ENCODE data around the gene DOCK3.
"Not testable (repeated sequence)": the region's sequence is repeated elsewhere in the genome, so short reads cannot be mapped to it uniquely, and the experiment has no call there.

DOCK3 gene

GRCh38 chr3:50816894-50817293, 142.2 kb downstream of the DOCK3 start:
- Histone ChIP-seq H3K27ac (no peak overlapping the region), H3K4me1 (no peaks in the 10 kb centered on the region), H3K9me3 (no peaks in the 10 kb centered on the region), H3K4me3 (no peak overlapping the region), H3K27me3 (peaks cover 0 to 3% of the 10 kb centered on the region in 2 donors), H3K36me3 (no peaks in the 10 kb centered on the region)
- intact Hi-C loops (cut with DNase I; ENCODE audit: low total_unique reads) = no loop called here
- TF ChIP-seq CTCF (IDR thresholded peaks at IDR 0.05) = no peak
- no peak for DNase-seq

- TF ChIP-seq CTCF (IDR thresholded peaks at IDR 0.05) = no peak
- Histone ChIP-seq H3K4me3 (no peak overlapping the region), H3K27ac (no peak overlapping the region), H3K4me1 (no peaks in the 10 kb centered on the region), H3K27me3 (peaks cover 0 to 3% of the 10 kb centered on the region in 2 donors), H3K9me3 (no peaks in the 10 kb centered on the region), H3K36me3 (no peaks in the 10 kb centered on the region)
- intact Hi-C loops (cut with DNase I; ENCODE audit: low total_unique reads) = no loop called here
- DNase-seq = no peak
Measured at GRCh38 chr3:50817756-50818529, 143.2 kb downstream of the DOCK3 start.

GRCh38 chr3:50819882-50820281, 145.2 kb downstream of the DOCK3 start:
- intact Hi-C loops (cut with DNase I; ENCODE audit: low total_unique reads) = no loop called here
- Histone ChIP-seq H3K9me3 (no peaks in the 10 kb centered on the region), H3K27ac (no peak overlapping the region), H3K36me3 (no peaks in the 10 kb centered on the region), H3K4me1 (no peaks in the 10 kb centered on the region), H3K27me3 (no peaks in the 10 kb centered on the region), H3K4me3 (no peak overlapping the region)
- no peak for TF ChIP-seq CTCF (IDR thresholded peaks at IDR 0.05)
- no peak for DNase-seq

GRCh38 chr3:50825841-50826240, 151.1 kb downstream of the DOCK3 start:
- Histone ChIP-seq H3K4me3 (no peak overlapping the region), H3K9me3 (no peaks in the 10 kb centered on the region), H3K4me1 (no peaks in the 10 kb centered on the region), H3K27ac (no peak overlapping the region), H3K36me3 (no peaks in the 10 kb centered on the region), H3K27me3 (no peaks in the 10 kb centered on the region)
- no peak for TF ChIP-seq CTCF (IDR thresholded peaks at IDR 0.05)
- intact Hi-C loops (cut with DNase I; ENCODE audit: low total_unique reads) = no loop called here
- no peak for DNase-seq

- Histone ChIP-seq H3K9me3 (no peaks in the 10 kb centered on the region), H3K4me3 (no peak overlapping the region), H3K36me3 (no peaks in the 10 kb centered on the region), H3K27ac (no peak overlapping the region), H3K27me3 (no peaks in the 10 kb centered on the region), H3K4me1 (no peaks in the 10 kb centered on the region)
- no peak for TF ChIP-seq CTCF (IDR thresholded peaks at IDR 0.05)
- intact Hi-C loops (cut with DNase I; ENCODE audit: low total_unique reads) = no loop called here
- no peak for DNase-seq
Measured at GRCh38 chr3:50830451-50830850, 155.7 kb downstream of the DOCK3 start.

GRCh38 chr3:50831009-50831408, 156.3 kb downstream of the DOCK3 start:
- H3K27me3 ChIP-seq; H3K27ac ChIP-seq; H3K9me3 ChIP-seq; H3K4me3 ChIP-seq; H3K4me1 ChIP-seq; H3K36me3 ChIP-seq; DNase-seq; intact Hi-C loops (cut with DNase I; ENCODE audit: low total_unique reads): not testable (repeated sequence)

All from tibial artery (tissue), 4 donors.